ENCODE data around the gene ZNG1F.
"Not testable (repeated sequence)": the region's sequence is repeated elsewhere in the genome, so short reads cannot be mapped to it uniquely, and the experiment has no call there.

Gene ZNG1F

GRCh38 chr9:41120696-41121095, 68.4 kb downstream of the ZNG1F start:
- DNase-seq = not testable (repeated sequence)

GRCh38 chr9:41119719-41120118, 69.4 kb downstream of the ZNG1F start:
- DNase-seq = not testable (repeated sequence)

- DNase-seq = not testable (repeated sequence)
These were observed 69.8 kb downstream of the ZNG1F start for GRCh38 chr9:41119311-41119710.

GRCh38 chr9:41113348-41113747, 75.8 kb downstream of the ZNG1F start:
- not testable (repeated sequence) for DNase-seq

- not testable (repeated sequence) for DNase-seq
These were observed 77.7 kb downstream of the ZNG1F start for GRCh38 chr9:41111414-41111813.

GRCh38 chr9:41110913-41111312, 78.2 kb downstream of the ZNG1F start:
- not testable (repeated sequence) for DNase-seq

GRCh38 chr9:41109253-41109652, 79.9 kb downstream of the ZNG1F start:
- not testable (repeated sequence) for DNase-seq

- not testable (repeated sequence) for DNase-seq
These were observed 80.3 kb downstream of the ZNG1F start for GRCh38 chr9:41108816-41109215.

- not testable (repeated sequence) for DNase-seq
These were observed 82.5 kb downstream of the ZNG1F start for GRCh38 chr9:41106472-41107116.

GRCh38 chr9:41105557-41106253, 83.4 kb downstream of the ZNG1F start:
- not testable (repeated sequence) for DNase-seq

- DNase-seq = not testable (repeated sequence)
These were observed 84.6 kb downstream of the ZNG1F start for GRCh38 chr9:41104542-41104941.

- not testable (repeated sequence) for DNase-seq
These were observed 88.6 kb downstream of the ZNG1F start for GRCh38 chr9:41100508-41100907.

GRCh38 chr9:41098759-41099158, 90.4 kb downstream of the ZNG1F start:
- DNase-seq = not testable (repeated sequence)

GRCh38 chr9:41095060-41095459, 94.1 kb downstream of the ZNG1F start:
- DNase-seq = not testable (repeated sequence)

GRCh38 chr9:41094010-41094773, 94.9 kb downstream of the ZNG1F start:
- not testable (repeated sequence) for DNase-seq

GRCh38 chr9:41090922-41091321, 98.2 kb downstream of the ZNG1F start:
- DNase-seq = not testable (repeated sequence)

GRCh38 chr9:41090386-41090785, 98.7 kb downstream of the ZNG1F start:
- DNase-seq = not testable (repeated sequence)

GRCh38 chr9:41088450-41089059, 100.6 kb downstream of the ZNG1F start:
- DNase-seq = not testable (repeated sequence)

- not testable (repeated sequence) for DNase-seq
These were observed 101.2 kb downstream of the ZNG1F start for GRCh38 chr9:41087929-41088328.

- DNase-seq = not testable (repeated sequence)
These were observed 101.8 kb downstream of the ZNG1F start for GRCh38 chr9:41087157-41087780.

GRCh38 chr9:41086685-41087084, 102.4 kb downstream of the ZNG1F start:
- DNase-seq = not testable (repeated sequence)

GRCh38 chr9:41086215-41086614, 102.9 kb downstream of the ZNG1F start:
- DNase-seq = not testable (repeated sequence)
